GM23338 (cell line): ENCODE measurements around the gene TAS2R30. TPM values are rescaled to one million over a fixed set of nuclear protein-coding genes. Genes with fewer than 3 reads are reported as not detected.

ENCODE experiments used
- ATAC-seq: fragments of 200-7000 bp; cut with Tn5 transposase; 3 replicates; pipeline ENCODE4 v1.9.1; 2020
- DNase-seq: peaks from one replicate; pipeline ENCODE4 v3.0.0-alpha.2; 2015; ENCODE audit warnings: low spot score
- H2AFZ ChIP-seq: fragments of 200-600 bp; sonication (generic); 2 replicates; pipeline ENCODE4 v1.8.0; 2016; ENCODE audit warnings: antibody characterized with exemption, mild to moderate bottlenecking, moderate library complexity
- H3F3A ChIP-seq: fragments of 200-600 bp; sonication (generic); replicated peaks from 2 replicates; pipeline ENCODE4 v1.8.0; 2017; ENCODE audit warnings: antibody characterized with exemption, mixed run types, low read depth
- H3K27ac ChIP-seq: fragments of 200-600 bp; sonication (generic); 2 replicates; pipeline ENCODE4 v1.6.1; 2016; ENCODE audit warnings: low read depth
- H3K27me3 ChIP-seq: fragments of 200-600 bp; sonication (generic); 2 replicates; pipeline ENCODE4 v1.8.0; 2016; ENCODE audit warnings: mild to moderate bottlenecking, mixed run types, moderate library complexity; ENCODE audit not compliant: insufficient read depth
- H3K36me3 ChIP-seq: fragments of 200-600 bp; sonication (generic); 2 replicates; pipeline ENCODE4 v1.8.0; 2016; ENCODE audit warnings: mild to moderate bottlenecking; ENCODE audit not compliant: insufficient read depth
- H3K4me1 ChIP-seq: fragments of 200-600 bp; sonication (generic); 2 replicates; pipeline ENCODE4 v1.8.0; 2016; ENCODE audit warnings: mild to moderate bottlenecking, moderate library complexity; ENCODE audit not compliant: insufficient read depth
- H3K4me2 ChIP-seq: fragments of 200-600 bp; sonication (generic); 2 replicates; pipeline ENCODE4 v1.7.1; 2017; ENCODE audit warnings: mixed run types
- H3K4me3 ChIP-seq: fragments of 200-600 bp; sonication (generic); 2 replicates; pipeline ENCODE4 v1.6.1; 2016; ENCODE audit warnings: mixed run types
- H3K79me2 ChIP-seq: fragments of 200-600 bp; sonication (generic); replicated peaks from 2 replicates; pipeline ENCODE4 v1.8.0; 2017; ENCODE audit warnings: mild to moderate bottlenecking; ENCODE audit not compliant: insufficient read depth
- H3K9me2 ChIP-seq: fragments of 200-600 bp; sonication (generic); 2 replicates; pipeline ENCODE4 v1.8.0; 2017; ENCODE audit not compliant: insufficient read depth
- H4K20me1 ChIP-seq: fragments of 200-600 bp; sonication (generic); replicated peaks from 2 replicates; pipeline ENCODE4 v1.8.0; 2017; ENCODE audit warnings: mild to moderate bottlenecking; ENCODE audit not compliant: insufficient read depth
- H3K27ac Mint-ChIP-seq: 2 replicates; pipeline ENCODE4 v1.8.0; 2020; ENCODE audit warnings: inconsistent platforms, mild to moderate bottlenecking, moderate library complexity, mixed read lengths
- H3K27me3 Mint-ChIP-seq: 3 replicates; pipeline ENCODE4 v1.8.0; 2022; ENCODE audit warnings: low read depth, mild to moderate bottlenecking, moderate library complexity, mixed read lengths, inconsistent platforms; ENCODE audit not compliant: insufficient read depth, poor library complexity
- H3K36me3 Mint-ChIP-seq: 3 replicates; pipeline ENCODE4 v1.8.0; 2021; ENCODE audit warnings: low read depth, mild to moderate bottlenecking, inconsistent platforms, moderate library complexity, mixed read lengths
- H3K4me1 Mint-ChIP-seq: 3 replicates; pipeline ENCODE4 v1.8.0; 2020; ENCODE audit warnings: mild to moderate bottlenecking, inconsistent platforms, mixed read lengths
- H3K4me3 Mint-ChIP-seq: 3 replicates; pipeline ENCODE4 v1.8.0; 2021; ENCODE audit warnings: moderate library complexity, mild to moderate bottlenecking, inconsistent platforms, mixed read lengths
- H3K9me3 Mint-ChIP-seq: 3 replicates; pipeline ENCODE4 v1.8.0; 2020; ENCODE audit warnings: moderate library complexity, mild to moderate bottlenecking, inconsistent platforms, mixed read lengths
- CREB1 ChIP-seq: fragments of 250-450 bp; sonication (Bioruptor Pico); IDR thresholded peaks from 2 replicates; pipeline ENCODE4 v1.5.0; 2020; ENCODE audit warnings: low read depth, mild to moderate bottlenecking, moderate library complexity
- CTCF ChIP-seq, 2 experiments: fragments of 200-600 bp in 1 of 2; sonication (generic) in 1 of 2; conservative IDR thresholded peaks; 2 replicates each; pipeline versions ENCODE4 v1.5.1 to v1.6.1; 2016 to 2017; ENCODE audit warnings: antibody characterized with exemption in 2 of 2, low read depth in 2 of 2, mild to moderate bottlenecking in 2 of 2, moderate library complexity in 1 of 2
- ETS1 ChIP-seq: IDR thresholded peaks from 2 replicates; pipeline ENCODE4 v1.6.1; 2016; ENCODE audit warnings: antibody characterized with exemption
- EZH2 ChIP-seq: fragments of 200-600 bp; sonication (generic); IDR thresholded peaks from one replicate; pipeline ENCODE4 v1.8.0; 2017; ENCODE audit warnings: antibody characterized with exemption, mild to moderate bottlenecking, low read depth; ENCODE audit not compliant: unreplicated experiment
- EZH2phosphoT487 ChIP-seq: fragments of 200-600 bp; sonication (generic); IDR thresholded peaks from one replicate; pipeline ENCODE4 v1.8.1; 2018; ENCODE audit warnings: antibody characterized with exemption; ENCODE audit not compliant: unreplicated experiment
- JUNB ChIP-seq: IDR thresholded peaks from one replicate; pipeline ENCODE4 v1.6.1; 2016; ENCODE audit warnings: antibody characterized with exemption; ENCODE audit not compliant: unreplicated experiment
- NANOG ChIP-seq: IDR thresholded peaks from 2 replicates; pipeline ENCODE4 v1.6.1; 2016; ENCODE audit warnings: antibody characterized with exemption, borderline replicate concordance
- POLR2AphosphoS5 ChIP-seq: IDR thresholded peaks from 2 replicates; pipeline ENCODE4 v1.6.1; 2016; ENCODE audit warnings: antibody characterized with exemption, low read depth
- STAT1 ChIP-seq: IDR thresholded peaks from one replicate; pipeline ENCODE4 v1.6.1; 2016; ENCODE audit warnings: antibody characterized with exemption; ENCODE audit not compliant: unreplicated experiment
- ZNF114 ChIP-seq: fragments of 250-450 bp; sonication (Bioruptor Pico); IDR thresholded peaks from 2 replicates; pipeline ENCODE4 v1.5.0; 2020; ENCODE audit warnings: mild to moderate bottlenecking, moderate library complexity
- ZNF331 ChIP-seq: fragments of 250-450 bp; sonication (Bioruptor Pico); IDR thresholded peaks from 2 replicates; pipeline ENCODE4 v1.5.0; 2020; ENCODE audit warnings: low read depth, mild to moderate bottlenecking, moderate library complexity
- ZNF462 ChIP-seq: fragments of 250-450 bp; sonication (Bioruptor Pico); IDR thresholded peaks from 2 replicates; pipeline ENCODE4 v1.5.0; 2020; ENCODE audit warnings: mild to moderate bottlenecking, moderate library complexity
- polyA plus RNA-seq: library from polyadenylated mRNA; unstranded; fragments of >200 nt; fragmentation: Nextera tagmentation; extraction: Ambion mirVana; gene quantifications from 2 replicates; pipeline ENCODE4 v1.2.1, GENCODE V29; 2016
- total RNA-seq: library from RNA; depleted of rRNA; stranded (reverse); fragments of >200 nt; shearing (Covaris generic); gene quantifications from 2 replicates; pipeline ENCODE4 v1.2.3, GENCODE V29; 2014

Gene TAS2R30
- total and polyA plus RNA-seq, 2 experiments from 2014 or later: 0.39 to 13.7 TPM

GRCh38 chr12:11166300-11166699 is 31.9 kb upstream of the TAS2R30 start:
- Histone ChIP-seq H3F3A (no peaks in the 10 kb centered on the region), H4K20me1 (peaks cover 36% of the 10 kb centered on the region), H3K4me3 (no peak overlapping the region), H3K9me2 (no peaks in the 10 kb centered on the region), H3K79me2 (peaks cover 97% of the 10 kb centered on the region), H2AFZ (no peak overlapping the region), H3K4me1 (peaks cover 16% of the 10 kb centered on the region), H3K27me3 (no peaks in the 10 kb centered on the region), H3K36me3 (0 out of 2 replicates have a peak, but pooled peaks cover 4% of the 10 kb centered on the region), H3K27ac (no peak overlapping the region), H3K4me2 (no peak overlapping the region)
- DNase-seq (no peak), ATAC-seq (no peak)
- Mint-ChIP-seq H3K9me3 (no peaks in the 10 kb centered on the region), H3K36me3 (peaks cover 37% of the 10 kb centered on the region), H3K4me1 (peaks cover 29% of the 10 kb centered on the region), H3K27ac (no peak overlapping the region), H3K4me3 (no peak overlapping the region), H3K27me3 (peaks cover under 1% of the 10 kb centered on the region)
- TF ChIP-seq EZH2 (no peak), CREB1 (CRISPR knock-in tag) (no peak), JUNB (no peak)

- Histone ChIP-seq H3K79me2 (peaks cover 100% of the 10 kb centered on the region), H3K27ac (no peak overlapping the region), H3F3A (no peaks in the 10 kb centered on the region), H4K20me1 (peaks cover 35% of the 10 kb centered on the region), H3K4me3 (no peak overlapping the region), H2AFZ (no peak overlapping the region), H3K4me1 (peaks cover 10% of the 10 kb centered on the region), H3K9me2 (no peaks in the 10 kb centered on the region), H3K36me3 (0 out of 2 replicates have a peak, but pooled peaks cover 7% of the 10 kb centered on the region), H3K4me2 (no peak overlapping the region), H3K27me3 (no peaks in the 10 kb centered on the region)
- Mint-ChIP-seq H3K27ac (no peak overlapping the region), H3K36me3 (peaks cover 42% of the 10 kb centered on the region), H3K4me3 (no peak overlapping the region), H3K4me1 (peaks cover 25% of the 10 kb centered on the region), H3K27me3 (no peaks in the 10 kb centered on the region), H3K9me3 (no peaks in the 10 kb centered on the region)
- ATAC-seq (no peak), DNase-seq (no peak)
- TF ChIP-seq CREB1 (CRISPR knock-in tag): no peak
- no peak for TF ChIP-seq ZNF331
- TF ChIP-seq JUNB: no peak
- no peak for TF ChIP-seq EZH2
- TF ChIP-seq STAT1: no peak
- no peak for TF ChIP-seq POLR2AphosphoS5
- TF ChIP-seq NANOG: no peak
- TF ChIP-seq ZNF114 (CRISPR knock-in tag): no peak
- TF ChIP-seq EZH2phosphoT487: no peak
- no peak for TF ChIP-seq CTCF (conservative IDR thresholded peaks at IDR 0.05; ENCODE audit: low read depth in 2 of 2)
- no peak for TF ChIP-seq ZNF462 (CRISPR knock-in tag)
- no peak for TF ChIP-seq ETS1
Observed at GRCh38 chr12:11164384-11164783, 29.9 kb upstream of the TAS2R30 start.
